ENCODE data around the gene HAO1.

- no peak for TF ChIP-seq CTCF (IDR thresholded peaks at IDR 0.05; ENCODE audit: poor library complexity)
- TF ChIP-seq EZH2 (IDR thresholded peaks at IDR 0.05; ENCODE audit: borderline replicate concordance), result no peak
Measured at GRCh38 chr20:7889736-7890135, 50.5 kb downstream of the HAO1 start.
